Measurements from ENCODE around the gene TBCD. TPM values are rescaled to one million over a fixed set of nuclear protein-coding genes. Genes with fewer than 3 reads are reported as not detected.

The TBCD gene
- total RNA-seq, 1 donor from 2014 or later, result 118 TPM

DNA sequence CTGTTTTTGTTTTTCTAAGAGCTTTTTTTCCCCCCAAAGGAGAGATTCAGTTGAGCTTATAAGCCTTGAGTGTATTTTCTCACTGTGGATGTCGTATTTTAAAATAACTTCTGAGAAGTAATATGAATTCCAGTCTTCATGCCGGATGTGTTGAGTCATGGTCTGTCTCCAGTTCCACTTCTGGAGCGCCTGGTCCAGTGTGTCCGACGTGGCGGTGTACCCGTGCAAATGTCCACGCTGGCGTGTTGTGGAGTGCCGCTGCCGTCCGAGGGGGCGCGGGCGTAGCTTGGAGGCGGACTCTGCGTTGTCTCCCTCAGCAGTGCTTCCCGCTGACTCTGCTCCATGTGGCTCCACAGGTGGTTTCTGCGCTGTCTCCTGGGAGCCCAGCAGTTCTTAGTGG lies 148.9 kb downstream of the TBCD start:
- H3K9me3 Mint-ChIP-seq (ENCODE audit: unreplicated experiment), result peaks cover 24% of the 10 kb centered on the region
- no peak for DNase-seq
- peaks cover 36% of the 10 kb centered on the region for H3K4me1 Mint-ChIP-seq (ENCODE audit: low read depth, unreplicated experiment)
- no peak overlapping the region for H3K4me3 Mint-ChIP-seq (ENCODE audit: unreplicated experiment)
- TF ChIP-seq CTCF (IDR thresholded peaks at IDR 0.05; ENCODE audit: partially characterized antibody, unreplicated experiment), result no peak
- H3K27ac Mint-ChIP-seq (ENCODE audit: unreplicated experiment), result peak overlapping the region; percentile 57
- H3K36me3 Mint-ChIP-seq (ENCODE audit: unreplicated experiment), result peaks cover 23% of the 10 kb centered on the region
- H3K27me3 Mint-ChIP-seq (ENCODE audit: unreplicated experiment), result peaks cover 13% of the 10 kb centered on the region

DNA sequence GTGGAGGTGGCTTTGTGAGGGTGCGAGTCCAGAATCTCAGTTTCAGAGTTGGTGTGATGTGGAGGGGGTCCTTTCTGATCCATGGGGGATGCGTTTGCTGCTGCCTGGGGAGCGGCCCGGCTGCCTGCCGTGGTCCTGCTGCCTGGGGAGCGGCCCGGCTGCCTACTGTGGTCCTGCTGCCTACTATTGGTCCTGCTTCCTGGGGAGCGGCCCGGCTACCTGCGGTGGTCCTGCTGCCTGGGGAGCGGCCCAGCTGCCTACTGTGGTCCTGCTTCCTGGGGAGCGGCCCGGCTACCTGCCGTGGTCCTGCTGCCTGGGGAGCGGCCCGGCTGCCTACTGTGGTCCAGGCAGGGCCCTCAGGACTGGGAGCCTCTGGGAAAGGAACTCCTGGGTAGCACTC lies 149.5 kb downstream of the TBCD start:
- no peak overlapping the region for H3K27ac Mint-ChIP-seq (ENCODE audit: unreplicated experiment)

DNA sequence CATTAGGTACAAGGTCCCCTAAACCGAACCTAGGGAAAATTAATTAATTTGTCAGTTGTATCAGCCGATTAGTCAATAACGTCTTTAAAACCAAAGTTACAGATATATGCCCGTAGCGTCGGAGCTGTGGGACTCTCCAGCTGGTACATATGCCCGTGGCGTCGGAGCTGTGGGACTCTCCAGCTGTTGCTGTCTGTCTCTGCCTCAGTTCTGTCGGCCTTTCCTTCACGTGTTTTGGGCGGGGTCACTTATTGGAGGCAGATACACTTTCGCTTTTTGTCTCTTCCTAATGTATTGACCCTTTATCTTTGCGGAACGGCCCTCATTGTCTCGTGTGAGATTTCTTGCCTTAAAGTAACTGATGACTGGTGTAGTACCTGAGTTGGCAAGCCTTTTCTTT lies 150.0 kb downstream of the TBCD start:
- DNase-seq, result no peak
- peaks cover 22% of the 10 kb centered on the region for H3K9me3 Mint-ChIP-seq (ENCODE audit: unreplicated experiment)
- no peak overlapping the region for H3K4me3 Mint-ChIP-seq (ENCODE audit: unreplicated experiment)
- H3K4me1 Mint-ChIP-seq (ENCODE audit: low read depth, unreplicated experiment), result peaks cover 34% of the 10 kb centered on the region
- TF ChIP-seq CTCF (IDR thresholded peaks at IDR 0.05; ENCODE audit: partially characterized antibody, unreplicated experiment), result no peak
- peaks cover 11% of the 10 kb centered on the region for H3K27me3 Mint-ChIP-seq (ENCODE audit: unreplicated experiment)
- H3K27ac Mint-ChIP-seq (ENCODE audit: unreplicated experiment), result peak overlapping the region; percentile 26
- peaks cover 23% of the 10 kb centered on the region for H3K36me3 Mint-ChIP-seq (ENCODE audit: unreplicated experiment)

More for the DNA sequence above, 149.5 kb downstream of the TBCD start:
- no peak for TF ChIP-seq CTCF (IDR thresholded peaks at IDR 0.05; ENCODE audit: partially characterized antibody, unreplicated experiment)
- Mint-ChIP-seq H3K4me3 (ENCODE audit: unreplicated experiment) (no peak overlapping the region), H3K36me3 (ENCODE audit: unreplicated experiment) (peaks cover 23% of the 10 kb centered on the region), H3K27me3 (ENCODE audit: unreplicated experiment) (peaks cover 13% of the 10 kb centered on the region), H3K4me1 (ENCODE audit: low read depth, unreplicated experiment) (peaks cover 36% of the 10 kb centered on the region), H3K9me3 (ENCODE audit: unreplicated experiment) (peaks cover 24% of the 10 kb centered on the region)
- no peak for DNase-seq

- Mint-ChIP-seq H3K9me3 (ENCODE audit: unreplicated experiment) (peaks cover 18% of the 10 kb centered on the region), H3K4me3 (ENCODE audit: unreplicated experiment) (no peak overlapping the region), H3K27ac (ENCODE audit: unreplicated experiment) (peak overlapping the region; percentile 33), H3K4me1 (ENCODE audit: low read depth, unreplicated experiment) (peaks cover 38% of the 10 kb centered on the region), H3K36me3 (ENCODE audit: unreplicated experiment) (peaks cover 23% of the 10 kb centered on the region), H3K27me3 (ENCODE audit: unreplicated experiment) (peaks cover 9% of the 10 kb centered on the region)
- DNase-seq, result no peak
- TF ChIP-seq CTCF (IDR thresholded peaks at IDR 0.05; ENCODE audit: partially characterized antibody, unreplicated experiment), result no peak
Observed at GRCh38 chr17:82902972-82903874, 151.4 kb downstream of the TBCD start.

GRCh38 chr17:82905130-82905529 lies 153.3 kb downstream of the TBCD start:
- H3K4me1 Mint-ChIP-seq (ENCODE audit: low read depth, unreplicated experiment), result peaks cover 48% of the 10 kb centered on the region
- no peak for TF ChIP-seq CTCF (IDR thresholded peaks at IDR 0.05; ENCODE audit: partially characterized antibody, unreplicated experiment)
- no peak overlapping the region for H3K4me3 Mint-ChIP-seq (ENCODE audit: unreplicated experiment)
- peaks cover 19% of the 10 kb centered on the region for H3K9me3 Mint-ChIP-seq (ENCODE audit: unreplicated experiment)
- no peak overlapping the region for H3K27ac Mint-ChIP-seq (ENCODE audit: unreplicated experiment)
- H3K27me3 Mint-ChIP-seq (ENCODE audit: unreplicated experiment), result peaks cover 8% of the 10 kb centered on the region
- DNase-seq, result no peak
- H3K36me3 Mint-ChIP-seq (ENCODE audit: unreplicated experiment), result peaks cover 11% of the 10 kb centered on the region

All from glutamatergic neuron (in vitro differentiated cells).